ENCODE data around the gene MT1M. TPM values are rescaled to one million over a fixed set of nuclear protein-coding genes. Genes with fewer than 3 reads are reported as not detected.

Gene MT1M
- total and polyA plus RNA-seq, 10 of the 15 experiments (the other 5 are each of a cell fraction or from before 2014, with no cell fraction given) = not detected

DNA sequence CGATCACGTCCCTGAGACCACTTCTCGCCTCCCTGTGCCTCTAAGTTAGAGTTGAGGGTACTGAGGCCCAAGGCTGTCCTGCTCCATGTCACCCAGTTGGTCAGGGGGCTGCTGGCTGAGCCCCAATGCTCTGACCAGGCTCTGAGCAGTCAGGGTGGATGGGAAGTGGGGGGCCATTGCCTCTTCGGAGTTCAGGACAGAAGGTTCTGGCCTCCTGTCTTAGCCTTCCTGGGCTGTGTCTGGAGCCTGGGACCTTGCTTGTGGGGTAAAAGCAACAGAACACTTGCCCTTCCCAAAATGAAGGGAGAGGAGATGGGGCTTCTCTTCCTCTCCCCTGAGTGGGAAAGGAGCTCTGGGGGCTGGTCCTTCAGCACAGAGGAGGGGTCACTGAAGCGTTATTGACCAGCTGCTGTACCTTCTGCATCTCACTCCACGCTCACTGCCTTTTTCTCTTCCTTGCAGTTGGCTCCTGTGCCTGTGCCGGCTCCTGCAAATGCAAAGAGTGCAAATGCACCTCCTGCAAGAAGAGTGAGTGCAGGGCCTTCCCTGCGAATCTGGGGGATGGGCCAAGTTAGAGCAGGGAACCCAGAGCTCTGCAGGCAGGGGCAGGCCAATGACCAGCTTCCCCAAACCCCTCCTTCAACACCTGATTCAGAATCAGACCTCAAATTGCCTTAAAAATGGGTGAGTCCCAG lies 50.4 kb downstream of the MT1M start:
- Histone ChIP-seq H3K4me1 (ENCODE audit: control insufficient read depth, insufficient read depth, low read length) (peaks cover 12% of the 10 kb centered on the region), H3K9me3 (replicated peaks; ENCODE audit: control insufficient read depth, insufficient read depth, low read length) (no peaks in the 10 kb centered on the region), H3K9ac (ENCODE audit: control insufficient read depth, insufficient read depth, low read length) (peak overlapping the region; percentile 84), H3K27me3 (replicated peaks in 1 of 2; ENCODE audit: control insufficient read depth in 2 of 2, insufficient read depth in 2 of 2, low read length in 1 of 2) (no peaks in the 10 kb centered on the region; a peak in 1 of 4 replicates), H3K36me3 (ENCODE audit: control insufficient read depth in 2 of 2, insufficient read depth in 2 of 2, low read length in 1 of 2) (no peaks in the 10 kb centered on the region), H3K4me3 (peak overlapping the region; percentile 76), H3K27ac (ENCODE audit: control insufficient read depth, insufficient read depth) (peak overlapping the region; percentile 39; the same call in 1 of the 2 replicates), H2AFZ (ENCODE audit: control insufficient read depth, low read depth, low read length) (peak overlapping the region; percentile 97), H3K4me2 (ENCODE audit: control insufficient read depth, insufficient read depth) (peak overlapping the region; percentile 100), H3K79me2 (ENCODE audit: control insufficient read depth, insufficient read depth, low read length) (no peaks in the 10 kb centered on the region), H4K20me1 (ENCODE audit: control insufficient read depth, insufficient read depth) (no peaks in the 10 kb centered on the region)
- in situ Hi-C loops (cut with MboI) = loop anchor here (25.0 kb wide), 1 partner anchor 746 kb away; no protein-coding TSS in a partner anchor
- DNase-seq (ENCODE audit: low read depth, low spot score) (no peak), ATAC-seq (peak; percentile 34), FAIRE-seq (no peak)
- WGBS (ENCODE audit: insufficient coverage, insufficient replicate concordance, low lambda C conversion rate, missing lambda C conversion rate) = 24% methylated on average over 8 of the region's 8 CpGs
- CTCF ChIA-PET = interaction anchor here (1.0 to 2.5 kb wide), 3 partner anchors 19 to 326 kb away, joined by 3 to 13 read pairs (median 3); no protein-coding TSS in a partner anchor
- SMC1A ChIA-PET (ENCODE audit: uncharacterized antibody, unreplicated experiment) = interaction anchor here (0.8 to 1.5 kb wide), 4 partner anchors 9 to 106 kb away, joined by 3 to 11 read pairs (median 3); no protein-coding TSS in a partner anchor
- POLR2A ChIA-PET = interaction anchor here (0.6 to 0.7 kb wide), 2 partner anchors 73 to 216 kb away, joined by 3 read pairs; no protein-coding TSS in a partner anchor
- RAD21 ChIA-PET (ENCODE audit: unreplicated experiment) = interaction anchor here (1.0 to 1.7 kb wide), 4 partner anchors 9 to 71 kb away, joined by 3 to 6 read pairs (median 3); no protein-coding TSS in a partner anchor
- BruUV-seq (replicated peaks) = TSS peak; percentile 88
- intact Hi-C loops (cut with micrococcal nuclease; ENCODE audit: unreplicated experiment) = loop anchor here (1.0 kb wide), 1 partner anchor 74 kb away; no protein-coding TSS in a partner anchor
- TF ChIP-seq NFYB (IDR thresholded peaks at IDR 0.05; ENCODE audit: insufficient read depth, low read depth, low read length) (no peak), ATF7 (IDR thresholded peaks at IDR 0.05; ENCODE audit: low read depth) (no peak), FOS (IDR thresholded peaks at IDR 0.05; ENCODE audit: borderline replicate concordance, extremely low read depth, insufficient read length) (no peak), FOXM1 (IDR thresholded peaks at IDR 0.05; ENCODE audit: low read depth, low read length) (no peak), PAX5 (IDR thresholded peaks at IDR 0.05; ENCODE audit: borderline replicate concordance, low read depth, low read length) (no peak), IKZF1 (conservative IDR thresholded peaks at IDR 0.05) (no peak), POU2F2 (IDR thresholded peaks at IDR 0.05; ENCODE audit: borderline replicate concordance, low read depth, low read length) (no peak), SUPT20H (IDR thresholded peaks at IDR 0.05; ENCODE audit: borderline replicate concordance, control insufficient read depth, low read depth, low read length) (no peak), CBX5 (IDR thresholded peaks at IDR 0.05; ENCODE audit: low read depth) (no peak), MTA3 (IDR thresholded peaks at IDR 0.05; ENCODE audit: borderline replicate concordance, low read length) (no peak), NR2C2 (IDR thresholded peaks at IDR 0.05; ENCODE audit: borderline replicate concordance, control insufficient read depth, insufficient read length, low read depth) (no peak), ZNF217 (IDR thresholded peaks at IDR 0.05) (no peak), CHD1 (IDR thresholded peaks at IDR 0.05; ENCODE audit: low read depth, low read length) (no peak), POLR2AphosphoS5 (IDR thresholded peaks at IDR 0.05; ENCODE audit: low read length) (no peak)
- TF ChIP-seq, protein P1, sequence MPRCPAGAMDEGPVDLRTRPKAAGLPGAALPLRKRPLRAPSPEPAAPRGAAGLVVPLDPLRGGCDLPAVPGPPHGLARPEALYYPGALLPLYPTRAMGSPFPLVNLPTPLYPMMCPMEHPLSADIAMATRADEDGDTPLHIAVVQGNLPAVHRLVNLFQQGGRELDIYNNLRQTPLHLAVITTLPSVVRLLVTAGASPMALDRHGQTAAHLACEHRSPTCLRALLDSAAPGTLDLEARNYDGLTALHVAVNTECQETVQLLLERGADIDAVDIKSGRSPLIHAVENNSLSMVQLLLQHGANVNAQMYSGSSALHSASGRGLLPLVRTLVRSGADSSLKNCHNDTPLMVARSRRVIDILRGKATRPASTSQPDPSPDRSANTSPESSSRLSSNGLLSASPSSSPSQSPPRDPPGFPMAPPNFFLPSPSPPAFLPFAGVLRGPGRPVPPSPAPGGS (IDR thresholded peaks at IDR 0.05; ENCODE audit: borderline replicate concordance, insufficient read depth, low read depth, low read length, poor library complexity, severe bottlenecking) = no peak
- TF ChIP-seq, protein P2, sequence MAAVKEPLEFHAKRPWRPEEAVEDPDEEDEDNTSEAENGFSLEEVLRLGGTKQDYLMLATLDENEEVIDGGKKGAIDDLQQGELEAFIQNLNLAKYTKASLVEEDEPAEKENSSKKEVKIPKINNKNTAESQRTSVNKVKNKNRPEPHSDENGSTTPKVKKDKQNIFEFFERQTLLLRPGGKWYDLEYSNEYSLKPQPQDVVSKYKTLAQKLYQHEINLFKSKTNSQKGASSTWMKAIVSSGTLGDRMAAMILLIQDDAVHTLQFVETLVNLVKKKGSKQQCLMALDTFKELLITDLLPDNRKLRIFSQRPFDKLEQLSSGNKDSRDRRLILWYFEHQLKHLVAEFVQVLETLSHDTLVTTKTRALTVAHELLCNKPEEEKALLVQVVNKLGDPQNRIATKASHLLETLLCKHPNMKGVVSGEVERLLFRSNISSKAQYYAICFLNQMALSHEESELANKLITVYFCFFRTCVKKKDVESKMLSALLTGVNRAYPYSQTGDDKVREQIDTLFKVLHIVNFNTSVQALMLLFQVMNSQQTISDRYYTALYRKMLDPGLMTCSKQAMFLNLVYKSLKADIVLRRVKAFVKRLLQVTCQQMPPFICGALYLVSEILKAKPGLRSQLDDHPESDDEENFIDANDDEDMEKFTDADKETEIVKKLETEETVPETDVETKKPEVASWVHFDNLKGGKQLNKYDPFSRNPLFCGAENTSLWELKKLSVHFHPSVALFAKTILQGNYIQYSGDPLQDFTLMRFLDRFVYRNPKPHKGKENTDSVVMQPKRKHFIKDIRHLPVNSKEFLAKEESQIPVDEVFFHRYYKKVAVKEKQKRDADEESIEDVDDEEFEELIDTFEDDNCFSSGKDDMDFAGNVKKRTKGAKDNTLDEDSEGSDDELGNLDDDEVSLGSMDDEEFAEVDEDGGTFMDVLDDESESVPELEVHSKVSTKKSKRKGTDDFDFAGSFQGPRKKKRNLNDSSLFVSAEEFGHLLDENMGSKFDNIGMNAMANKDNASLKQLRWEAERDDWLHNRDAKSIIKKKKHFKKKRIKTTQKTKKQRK (IDR thresholded peaks at IDR 0.05; ENCODE audit: low read depth, low read length) = no peak
